T-helper 17 cell (primary cell): ENCODE measurements around the gene CTCF. TPM values are rescaled to one million over a fixed set of nuclear protein-coding genes. Genes with fewer than 3 reads are reported as not detected.
A peak's percentile ranks its signal among the peaks of the same experiment; 100 is the strongest.

Source experiments
- ATAC-seq: fragments of 150-1000 bp; cut with Tn5 transposase; 2 replicates; pipeline ENCODE4 v1.10.0; 2021; ENCODE audit warnings: mild to moderate bottlenecking, moderate library complexity
- DNase-seq, 3 donors: peaks; one replicate each; pipeline versions ENCODE4 v3.0.0 to v3.0.0-alpha.2; 2020 to 2021
- H3K9me3 ChIP-seq: one replicate; pipeline ENCODE4 v1.7.0; 2013; ENCODE audit warnings: low read length, mild to moderate bottlenecking; ENCODE audit not compliant: control insufficient read depth, poor library complexity, severe bottlenecking
- H3K27ac Mint-ChIP-seq: one replicate; pipeline ENCODE4 v1.8.0; 2022; ENCODE audit warnings: mild to moderate bottlenecking, moderate library complexity, mixed read lengths
- H3K27me3 Mint-ChIP-seq: one replicate; pipeline ENCODE4 v1.8.0; 2022; ENCODE audit warnings: mixed read lengths
- H3K36me3 Mint-ChIP-seq: one replicate; pipeline ENCODE4 v1.8.0; 2022; ENCODE audit warnings: low read depth, mixed read lengths
- H3K4me1 Mint-ChIP-seq: one replicate; pipeline ENCODE4 v1.8.0; 2022; ENCODE audit warnings: mild to moderate bottlenecking, mixed read lengths
- H3K4me3 Mint-ChIP-seq: one replicate; pipeline ENCODE4 v1.8.0; 2022; ENCODE audit warnings: mild to moderate bottlenecking, moderate library complexity, mixed read lengths
- total RNA-seq, 4 donors: library from RNA in 2 of 4; stranded (reverse) in 2 of 4; gene quantifications; one replicate each; pipeline ENCODE4 v1.2.3 and lab custom pipeline; 2022 to 2026

The CTCF gene
- total RNA-seq, 2 donors from 2014 or later: 48.5 to 57.8 TPM

DNA sequence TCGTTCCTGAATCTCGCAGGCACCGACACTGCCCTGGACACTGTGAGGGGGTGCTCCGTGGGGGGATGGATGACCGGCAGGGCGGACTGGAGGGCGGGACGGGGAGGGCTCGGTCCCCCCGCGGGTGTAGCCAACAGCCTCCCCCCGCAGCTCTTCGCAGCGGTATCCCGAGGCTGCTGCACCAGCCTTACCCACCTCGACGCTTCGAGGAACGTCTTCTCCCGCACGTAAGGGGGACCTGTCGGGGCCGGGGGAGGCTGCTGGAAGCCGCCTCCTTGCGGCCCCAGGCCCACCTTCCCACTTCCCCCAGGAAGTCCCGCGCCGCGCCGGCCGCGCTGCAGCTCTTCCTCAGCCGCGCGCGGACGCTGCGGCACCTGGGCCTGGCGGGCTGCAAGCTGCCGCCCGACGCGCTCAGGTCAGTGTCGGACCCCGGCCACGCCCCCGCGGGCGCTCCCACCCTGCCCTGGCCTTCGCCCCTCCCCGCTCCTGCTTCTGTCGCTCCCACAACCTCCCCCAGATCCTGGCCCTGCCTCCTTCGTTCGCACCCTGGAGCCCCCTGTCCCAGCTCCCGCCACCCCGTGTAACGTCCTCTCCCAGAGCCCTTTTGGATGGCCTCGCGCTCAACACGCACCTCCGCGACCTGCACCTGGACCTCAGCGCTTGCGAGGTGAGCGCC lies 85.9 kb downstream of the CTCF start:
- no peaks in the 10 kb centered on the region for H3K9me3 ChIP-seq
- DNase-seq (no peak), ATAC-seq (no peak)
- H3K4me1 Mint-ChIP-seq: peaks cover 20% of the 10 kb centered on the region
- no peaks in the 10 kb centered on the region for H3K27me3 Mint-ChIP-seq
- no peak overlapping the region for H3K27ac Mint-ChIP-seq
- peaks cover 8% of the 10 kb centered on the region for H3K36me3 Mint-ChIP-seq
- no peak overlapping the region for H3K4me3 Mint-ChIP-seq

DNA sequence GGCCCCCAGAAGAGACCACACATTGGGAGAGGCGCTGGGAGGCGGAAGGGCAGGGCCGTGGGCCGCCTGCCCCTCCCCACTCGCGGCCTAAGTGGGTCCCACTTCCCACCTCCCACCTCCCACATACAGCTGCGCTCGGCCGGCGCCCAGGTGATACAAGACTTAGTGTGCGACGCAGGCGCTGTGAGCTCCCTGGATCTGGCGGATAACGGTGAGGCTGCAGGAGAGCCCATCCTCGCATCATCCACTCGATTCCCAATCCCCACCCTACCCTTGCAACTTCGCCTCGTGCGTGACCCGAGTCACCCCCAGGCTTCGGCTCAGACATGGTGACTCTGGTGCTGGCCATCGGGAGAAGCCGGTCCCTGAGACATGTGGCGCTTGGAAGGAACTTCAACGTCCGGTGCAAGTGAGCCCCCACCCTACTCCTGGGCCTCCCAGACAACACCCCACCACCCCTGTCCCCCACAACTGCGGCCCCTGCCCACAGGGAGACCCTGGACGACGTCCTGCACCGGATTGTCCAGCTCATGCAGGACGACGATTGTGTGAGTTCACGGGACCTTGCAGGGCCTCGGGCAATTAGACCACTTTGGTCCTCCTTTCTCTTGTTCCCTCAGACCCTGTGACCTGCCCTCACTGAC lies 86.6 kb downstream of the CTCF start:
- peaks cover 20% of the 10 kb centered on the region for H3K4me1 Mint-ChIP-seq

DNA sequence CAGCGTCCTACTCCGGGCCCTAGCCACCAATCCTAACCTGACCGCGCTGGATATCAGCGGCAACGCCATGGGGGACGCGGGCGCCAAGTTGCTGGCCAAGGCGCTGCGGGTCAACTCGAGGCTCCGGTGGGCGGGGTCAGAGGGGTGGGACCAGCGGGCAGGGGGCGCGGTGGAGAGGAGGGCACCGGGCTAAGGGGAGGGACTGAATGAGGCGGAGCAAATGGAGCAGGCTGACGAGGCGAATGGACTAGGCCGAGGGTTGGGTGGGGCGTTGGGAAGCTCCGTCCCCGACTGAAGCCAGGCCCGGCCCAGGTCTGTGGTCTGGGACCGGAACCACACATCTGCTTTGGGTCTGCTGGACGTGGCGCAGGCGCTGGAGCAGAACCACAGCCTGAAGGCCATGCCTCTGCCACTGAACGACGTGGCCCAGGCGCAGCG lies 87.2 kb downstream of the CTCF start:
- Mint-ChIP-seq H3K27me3 (no peaks in the 10 kb centered on the region), H3K27ac (no peak overlapping the region), H3K4me1 (peaks cover 18% of the 10 kb centered on the region), H3K36me3 (peaks cover 8% of the 10 kb centered on the region), H3K4me3 (no peak overlapping the region)
- ATAC-seq (no peak), DNase-seq (no peak)
- H3K9me3 ChIP-seq: no peaks in the 10 kb centered on the region

More for the DNA sequence above, 86.6 kb downstream of the CTCF start:
- peaks cover 8% of the 10 kb centered on the region for H3K36me3 Mint-ChIP-seq
- ATAC-seq (no peak), DNase-seq (no peak)
- no peak overlapping the region for H3K4me3 Mint-ChIP-seq
- H3K9me3 ChIP-seq: no peaks in the 10 kb centered on the region
- H3K27me3 Mint-ChIP-seq: no peaks in the 10 kb centered on the region
- H3K27ac Mint-ChIP-seq: no peak overlapping the region

DNA sequence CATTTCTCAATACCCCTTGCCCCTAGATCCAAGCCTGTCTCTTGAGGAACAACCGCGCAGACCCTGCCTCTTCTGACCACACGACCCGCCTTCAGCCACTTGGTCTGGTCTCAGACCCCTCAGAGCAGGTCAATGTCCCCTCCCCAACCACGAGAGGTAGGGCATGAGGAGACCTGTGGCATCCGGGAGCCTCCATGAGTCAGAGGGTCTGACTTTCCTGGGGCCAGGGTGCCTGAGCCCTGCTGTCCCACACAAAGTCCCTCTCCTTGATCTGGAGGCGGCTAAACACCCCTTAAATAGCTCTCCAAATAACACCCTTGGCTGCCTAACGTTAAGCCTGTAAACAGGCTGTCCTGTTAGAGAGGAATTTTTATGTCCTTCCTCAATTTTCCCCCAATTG lies 87.7 kb downstream of the CTCF start:
- DNase-seq: no peak
- no peak overlapping the region for H3K4me3 Mint-ChIP-seq
- peaks cover 16% of the 10 kb centered on the region for H3K4me1 Mint-ChIP-seq
- H3K36me3 Mint-ChIP-seq: peaks cover 8% of the 10 kb centered on the region
- no peak for ATAC-seq
- H3K27ac Mint-ChIP-seq: peak overlapping the region; percentile 91
- no peaks in the 10 kb centered on the region for H3K27me3 Mint-ChIP-seq
- H3K9me3 ChIP-seq: no peaks in the 10 kb centered on the region

DNA sequence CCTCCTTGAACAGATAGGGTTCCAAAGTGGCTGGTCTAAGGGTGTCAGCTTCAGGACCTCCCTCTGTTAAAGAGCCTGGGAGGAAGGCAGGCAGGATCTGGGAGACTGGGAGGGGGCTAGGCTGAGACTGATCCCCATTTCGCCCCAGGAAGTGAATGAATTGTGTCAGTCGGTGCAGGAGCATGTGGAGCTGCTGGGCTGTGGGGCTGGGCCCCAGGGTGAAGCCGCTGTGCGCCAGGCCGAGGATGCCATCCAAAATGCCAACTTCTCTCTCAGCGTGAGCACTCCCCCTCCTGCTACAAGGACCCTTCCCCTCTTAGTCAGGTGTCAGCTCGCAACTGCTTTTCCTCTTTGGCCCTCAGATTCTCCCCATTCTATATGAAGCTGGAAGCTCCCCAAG lies 88.7 kb downstream of the CTCF start:
- Mint-ChIP-seq H3K4me3 (no peak overlapping the region), H3K27ac (peak overlapping the region; percentile 91), H3K36me3 (peaks cover 13% of the 10 kb centered on the region), H3K4me1 (peaks cover 18% of the 10 kb centered on the region), H3K27me3 (no peaks in the 10 kb centered on the region)
- ATAC-seq (no peak), DNase-seq (no peak)
- no peaks in the 10 kb centered on the region for H3K9me3 ChIP-seq

DNA sequence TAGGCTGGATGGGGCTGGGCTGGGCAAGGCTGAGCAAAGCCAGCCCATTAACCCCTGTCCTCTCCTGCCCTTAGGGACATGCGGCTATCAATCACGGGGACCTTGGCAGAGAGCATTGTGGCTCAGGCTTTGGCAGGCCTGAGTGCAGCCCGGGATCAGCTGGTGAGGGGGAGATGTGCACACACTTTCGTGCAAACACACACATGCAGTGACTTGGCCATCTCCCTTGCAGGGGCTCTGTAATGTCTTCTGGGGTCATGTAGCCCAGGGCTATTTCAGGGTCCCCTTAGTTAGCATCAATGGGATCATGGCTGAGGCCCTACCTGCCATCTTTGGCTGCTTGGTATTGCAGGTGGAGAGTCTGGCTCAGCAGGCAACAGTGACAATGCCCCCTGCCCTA lies 89.5 kb downstream of the CTCF start:
- H3K9me3 ChIP-seq: no peaks in the 10 kb centered on the region
- no peaks in the 10 kb centered on the region for H3K27me3 Mint-ChIP-seq
- peaks cover 16% of the 10 kb centered on the region for H3K4me1 Mint-ChIP-seq
- H3K4me3 Mint-ChIP-seq: no peak overlapping the region
- H3K27ac Mint-ChIP-seq: peak overlapping the region; percentile 91
- peaks cover 13% of the 10 kb centered on the region for H3K36me3 Mint-ChIP-seq
- ATAC-seq (no peak), DNase-seq (no peak)

DNA sequence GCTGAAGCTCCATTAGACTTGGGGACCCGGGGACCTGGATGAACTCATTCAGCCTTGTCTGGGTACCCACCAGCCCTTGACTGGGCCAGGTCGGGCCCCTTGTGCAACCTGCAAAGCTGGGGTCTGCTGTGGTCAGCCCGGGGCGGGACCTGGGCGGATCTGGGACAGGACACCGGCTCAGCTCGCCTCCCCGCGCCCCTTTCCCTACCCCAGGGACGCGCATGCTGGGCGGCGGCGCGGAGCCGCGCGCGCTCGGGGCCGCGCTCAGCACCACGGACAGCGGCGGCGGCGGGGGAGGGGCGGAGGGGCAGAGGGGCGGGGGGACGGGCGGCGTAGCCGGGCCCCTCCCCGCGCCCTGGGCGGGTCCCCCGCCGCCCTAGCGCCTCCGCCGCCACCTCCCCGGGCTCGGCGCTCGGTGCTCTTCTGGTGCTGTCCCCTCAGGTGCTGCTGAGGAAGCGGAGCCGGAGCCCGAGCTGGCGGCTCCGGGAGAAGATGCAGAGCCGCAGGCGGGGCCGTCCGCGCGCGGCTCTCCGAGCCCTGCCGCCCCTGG lies 90.3 kb downstream of the CTCF start:
- Mint-ChIP-seq H3K4me1 (peaks cover 16% of the 10 kb centered on the region), H3K36me3 (peaks cover 13% of the 10 kb centered on the region), H3K27me3 (no peaks in the 10 kb centered on the region), H3K27ac (no peak overlapping the region), H3K4me3 (no peak overlapping the region)
- no peak for DNase-seq
- no peaks in the 10 kb centered on the region for H3K9me3 ChIP-seq
- no peak for ATAC-seq

DNA sequence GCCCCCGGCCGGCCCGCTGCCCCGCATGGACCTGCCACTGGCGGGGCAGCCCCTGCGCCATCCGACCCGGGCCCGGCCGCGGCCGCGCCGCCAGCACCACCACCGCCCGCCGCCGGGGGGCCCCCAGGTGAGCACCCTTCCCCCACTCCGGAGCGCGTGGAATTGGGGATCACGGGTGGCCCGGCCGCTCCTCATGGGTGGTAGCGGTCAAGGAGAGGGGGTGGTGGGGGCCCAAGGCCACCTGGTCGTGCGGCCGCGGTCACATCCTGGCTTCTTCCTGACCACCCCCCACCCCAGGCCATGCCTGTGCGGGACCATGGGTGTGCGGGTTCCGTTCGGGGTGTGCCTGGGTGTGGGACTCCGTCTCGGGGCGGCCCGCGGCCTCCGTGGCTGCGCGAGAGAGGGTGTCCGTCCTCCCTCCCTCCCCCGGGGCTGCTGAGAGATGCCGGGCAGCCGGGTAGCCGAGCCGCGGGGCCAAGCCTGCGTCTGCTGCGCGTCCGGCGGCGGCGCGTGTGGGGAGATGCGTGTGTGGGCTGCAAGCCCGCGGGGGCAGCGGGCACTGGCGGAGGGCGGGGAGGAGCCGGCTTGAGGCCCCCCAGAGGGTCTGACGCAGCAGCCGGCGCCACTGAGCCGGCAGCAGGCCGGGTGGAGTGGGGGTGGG lies 90.9 kb downstream of the CTCF start:
- peaks cover 16% of the 10 kb centered on the region for H3K4me1 Mint-ChIP-seq
- no peak overlapping the region for H3K4me3 Mint-ChIP-seq
- ATAC-seq: no peak
- H3K9me3 ChIP-seq: no peaks in the 10 kb centered on the region
- no peaks in the 10 kb centered on the region for H3K27me3 Mint-ChIP-seq
- peaks cover 13% of the 10 kb centered on the region for H3K36me3 Mint-ChIP-seq
- no peak for DNase-seq
- no peak overlapping the region for H3K27ac Mint-ChIP-seq

DNA sequence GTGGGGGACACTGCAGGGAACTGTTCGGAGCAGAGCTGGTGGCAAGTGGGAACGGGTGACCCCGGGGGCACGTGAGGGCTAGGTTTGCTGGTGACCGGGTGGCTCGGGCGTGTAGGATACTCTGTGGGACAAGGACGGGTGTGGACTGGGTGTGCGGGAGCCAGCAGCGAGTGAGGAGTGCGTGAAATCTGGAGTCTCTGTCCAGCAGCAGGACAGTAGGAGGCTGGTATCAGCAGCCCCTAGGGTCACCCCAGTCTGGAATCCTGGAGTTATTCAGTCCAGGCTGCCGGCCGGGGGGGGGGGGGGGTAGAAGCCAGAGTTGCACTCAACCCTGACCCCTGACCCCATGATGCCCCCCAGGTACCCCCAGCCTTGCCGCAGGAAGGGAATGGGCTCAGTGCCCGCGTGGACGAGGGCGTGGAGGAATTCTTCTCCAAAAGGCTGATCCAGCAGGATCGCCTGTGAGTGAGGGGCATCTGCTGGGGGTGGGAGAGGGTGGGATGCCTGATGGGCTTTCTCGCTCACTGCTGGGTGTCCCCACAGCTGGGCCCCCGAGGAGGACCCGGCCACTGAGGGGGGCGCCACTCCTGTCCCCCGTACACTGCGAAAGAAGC lies 91.6 kb downstream of the CTCF start:
- H3K27ac Mint-ChIP-seq: no peak overlapping the region
- no peaks in the 10 kb centered on the region for H3K27me3 Mint-ChIP-seq
- no peak overlapping the region for H3K4me3 Mint-ChIP-seq
- no peaks in the 10 kb centered on the region for H3K9me3 ChIP-seq
- DNase-seq (no peak), ATAC-seq (no peak)
- H3K36me3 Mint-ChIP-seq: peaks cover 13% of the 10 kb centered on the region
- H3K4me1 Mint-ChIP-seq: peaks cover 16% of the 10 kb centered on the region

DNA sequence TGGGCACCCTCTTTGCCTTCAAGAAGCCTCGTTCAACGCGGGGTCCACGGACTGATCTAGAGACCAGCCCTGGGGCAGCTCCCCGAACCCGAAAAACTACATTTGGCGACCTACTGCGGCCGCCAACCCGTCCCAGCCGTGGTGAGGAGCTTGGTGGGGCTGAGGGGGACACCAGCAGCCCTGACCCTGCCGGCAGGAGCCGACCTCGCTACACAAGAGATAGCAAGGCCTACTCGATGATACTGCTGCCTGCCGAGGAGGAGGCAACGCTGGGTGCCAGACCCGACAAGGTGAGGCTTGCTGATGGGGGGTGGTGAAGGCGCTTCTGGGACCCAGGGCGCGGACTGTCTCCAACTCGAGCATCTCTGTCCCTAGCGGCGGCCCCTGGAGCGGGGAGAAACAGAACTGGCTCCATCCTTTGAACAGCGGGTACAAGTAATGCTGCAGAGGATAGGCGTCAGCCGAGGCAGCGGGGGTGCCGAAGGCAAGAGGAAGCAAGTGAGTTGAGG lies 92.1 kb downstream of the CTCF start:
- ATAC-seq (no peak), DNase-seq (no peak)
- Mint-ChIP-seq H3K4me3 (no peak overlapping the region), H3K27ac (no peak overlapping the region), H3K4me1 (peaks cover 21% of the 10 kb centered on the region), H3K36me3 (peaks cover 13% of the 10 kb centered on the region), H3K27me3 (no peaks in the 10 kb centered on the region)
- no peaks in the 10 kb centered on the region for H3K9me3 ChIP-seq

DNA sequence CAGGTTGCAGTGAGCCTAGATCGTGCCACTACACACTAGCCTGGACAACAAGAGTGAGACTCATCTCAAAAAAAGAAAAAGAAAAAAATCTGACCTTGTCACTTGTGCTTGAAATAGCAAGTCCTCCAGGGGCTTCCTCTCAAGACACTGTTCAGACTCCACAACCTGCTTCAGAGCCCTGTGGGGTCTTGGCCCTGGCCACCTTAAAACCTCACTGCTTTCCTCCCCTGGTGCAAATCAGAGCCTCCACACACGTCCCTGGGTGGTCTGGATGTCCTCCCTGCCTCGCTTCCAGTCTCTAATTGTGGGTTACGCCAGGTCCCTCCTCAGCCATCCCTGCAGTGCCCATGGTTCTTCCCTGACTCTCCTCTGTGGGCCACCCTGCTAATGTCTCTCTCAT lies 93.0 kb downstream of the CTCF start:
- no peak for DNase-seq
- ATAC-seq: no peak
- no peaks in the 10 kb centered on the region for H3K27me3 Mint-ChIP-seq
- H3K4me1 Mint-ChIP-seq: peaks cover 18% of the 10 kb centered on the region
- peaks cover 10% of the 10 kb centered on the region for H3K36me3 Mint-ChIP-seq
- no peaks in the 10 kb centered on the region for H3K9me3 ChIP-seq
- peak overlapping the region; percentile 49 for H3K27ac Mint-ChIP-seq
- H3K4me3 Mint-ChIP-seq: no peak overlapping the region

DNA sequence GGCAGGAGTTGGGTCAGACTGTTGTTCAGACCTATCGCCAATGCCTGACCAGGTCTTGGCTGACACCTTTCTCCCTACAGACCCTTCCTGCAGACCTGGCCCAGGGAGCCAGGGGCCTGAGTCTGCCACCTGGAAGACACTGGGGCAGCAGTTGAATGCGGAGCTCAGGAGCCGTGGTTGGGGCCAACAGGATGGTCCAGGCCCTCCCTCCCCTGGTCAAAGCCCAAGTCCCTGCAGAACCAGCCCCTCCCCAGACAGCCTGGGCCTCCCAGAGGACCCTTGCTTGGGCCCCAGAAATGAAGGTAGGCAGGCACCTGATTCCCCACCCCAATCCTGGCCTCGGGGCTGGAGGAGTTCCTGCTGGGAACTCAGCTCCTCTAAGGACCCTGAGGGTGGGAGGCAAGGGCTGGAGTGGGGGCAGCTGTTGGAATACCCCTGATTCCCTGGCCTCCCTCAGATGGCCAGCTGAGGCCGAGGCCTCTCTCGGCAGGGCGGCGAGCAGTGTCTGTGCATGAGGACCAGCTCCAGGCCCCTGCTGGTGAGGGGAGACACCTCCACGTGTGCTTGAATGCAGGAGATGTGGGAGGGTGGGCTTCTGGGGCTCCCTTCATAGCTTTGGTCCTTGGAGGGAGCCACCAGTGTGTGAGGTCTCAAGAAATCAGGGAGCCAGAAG lies 94.2 kb downstream of the CTCF start:
- ATAC-seq: no peak
- Mint-ChIP-seq H3K36me3 (peaks cover 5% of the 10 kb centered on the region), H3K4me3 (no peak overlapping the region), H3K4me1 (peaks cover 18% of the 10 kb centered on the region), H3K27ac (no peak overlapping the region), H3K27me3 (no peaks in the 10 kb centered on the region)
- no peak for DNase-seq
- no peaks in the 10 kb centered on the region for H3K9me3 ChIP-seq
